Spleen (tissue), 7 donors: ENCODE results near the gene SEMG1.

ENCODE experiments used
- CTCF ChIP-seq, 11 experiments: fragments of 200-600 bp in 7 of 11; fragments of 450-650 bp in 4 of 11; sonication (generic) in 4 of 11; IDR thresholded peaks in 8 of 11; conservative IDR thresholded peaks in 3 of 11; 1 replicate in 7 of 11; 2 replicates in 4 of 11; pipeline versions ENCODE4 v1.4.0 to v1.8.0; 2016 to 2021; ENCODE audit warnings: antibody characterized with exemption in 11 of 11, inconsistent platforms in 4 of 11, mild to moderate bottlenecking in 1 of 11
- POLR2A ChIP-seq, 3 donors: fragments of 450-650 bp; IDR thresholded peaks; one replicate each; pipeline ENCODE4 v1.5.1; 2017; ENCODE audit warnings: antibody characterized with exemption in 3 of 3, mild to moderate bottlenecking in 1 of 3
- POLR2AphosphoS5 ChIP-seq, 3 donors: sonication (generic); formaldehyde crosslinking; IDR thresholded peaks; one replicate each; pipeline ENCODE4 v1.5.1; 2017; ENCODE audit warnings: antibody characterized with exemption in 3 of 3
- donor health status: DM: no; HTN: no; CAD: no; lungs with moderate emphysema.
- donor health status: DM: no; HTN: no; CAD: no.
- donor health status: DM: no; HTN: no; CAD: no.

- no peak for TF ChIP-seq CTCF (IDR thresholded peaks at IDR 0.05 in 8 of 11, conservative IDR thresholded peaks at IDR 0.05 in 3 of 11)
- TF ChIP-seq POLR2AphosphoS5 (IDR thresholded peaks at IDR 0.05) = no peak
- TF ChIP-seq POLR2A (IDR thresholded peaks at IDR 0.05) = no peak
These were observed 47.8 kb downstream of the SEMG1 start, which contains the start of gene SLPI for GRCh38 chr20:45254383-45255262.
